HG03103 (cell line): ENCODE measurements around the gene RBBP8NL.

Experiments
- ATAC-seq: cut with Tn5 transposase; IDR thresholded peaks from one replicate; pipeline ENCODE4 v1.9.1; 2021; ENCODE audit warnings: low read depth; ENCODE audit not compliant: unreplicated experiment

The RBBP8NL gene

GRCh38 chr20:62409086-62409853 is 18.1 kb downstream of the RBBP8NL start:
- no peak for ATAC-seq

- ATAC-seq, result no peak
These were observed 18.7 kb downstream of the RBBP8NL start for GRCh38 chr20:62408640-62409039.

DNA sequence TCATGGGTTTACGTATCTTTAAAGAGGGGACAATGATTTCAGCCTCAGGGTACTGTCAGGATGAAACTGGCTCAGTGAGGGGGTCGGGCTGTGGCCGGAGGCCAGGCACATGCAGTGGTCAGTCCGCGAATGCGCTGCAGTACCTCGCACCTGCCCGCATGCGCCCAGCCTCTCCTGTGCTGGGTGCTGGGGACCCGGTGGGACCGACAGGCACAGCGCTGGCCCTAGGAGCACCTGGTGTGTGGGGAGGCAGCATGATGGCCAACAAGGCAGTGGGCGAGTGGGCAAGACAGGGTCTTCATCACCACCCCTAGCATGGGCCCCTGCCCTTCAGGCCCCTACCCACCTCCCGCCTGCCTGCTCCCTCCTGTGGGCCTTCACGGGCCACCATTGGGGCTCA is 19.3 kb downstream of the RBBP8NL start:
- no peak for ATAC-seq

DNA sequence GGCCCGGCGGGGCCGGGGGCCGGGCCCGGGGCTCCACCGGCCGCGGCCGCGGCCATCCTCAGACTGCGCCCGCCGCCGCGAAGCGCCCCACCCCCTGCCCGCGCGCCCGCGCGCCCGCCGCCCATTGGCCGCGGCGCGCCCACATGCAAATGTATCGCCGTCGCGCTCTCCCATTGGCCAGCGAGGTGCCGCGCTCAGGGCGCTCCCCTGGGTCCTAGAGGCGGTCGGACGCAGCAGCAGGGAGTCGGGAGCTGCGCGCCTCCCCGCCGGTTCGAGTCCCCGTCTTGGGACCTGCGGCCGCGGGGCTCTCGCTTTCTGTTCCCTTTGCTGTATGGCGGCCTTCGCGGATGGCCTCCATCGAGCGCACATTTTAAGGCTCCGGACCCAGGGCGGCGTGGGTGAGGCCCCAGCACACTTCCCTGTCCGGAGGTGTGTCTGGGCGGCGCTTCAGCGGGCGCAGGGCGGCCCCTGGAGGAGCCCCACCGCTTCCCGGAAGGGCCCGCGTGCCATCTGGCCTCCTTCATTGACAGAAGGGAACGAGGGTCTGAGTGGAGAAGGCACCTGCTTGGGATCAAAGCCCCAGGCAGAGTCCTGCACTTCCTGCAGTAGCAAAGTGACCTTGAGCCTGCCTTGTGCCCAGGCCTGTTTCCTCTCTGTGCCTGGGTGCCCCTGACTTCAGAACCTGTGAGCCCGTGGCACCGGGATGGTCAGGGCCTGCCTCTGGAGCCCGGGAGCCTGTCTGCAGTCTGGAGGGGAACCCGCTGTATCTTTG is 19.9 kb downstream of the RBBP8NL start, which contains the start of gene CABLES2:
Gene CABLES2 (minus strand): TSS at position 65 of the 772 bp plus-strand sequence. CDS start 9 bp downstream, at position 56.
- ATAC-seq, result peak; percentile 76

GRCh38 chr20:62406635-62407176 is 20.6 kb downstream of the RBBP8NL start:
- no peak for ATAC-seq

DNA sequence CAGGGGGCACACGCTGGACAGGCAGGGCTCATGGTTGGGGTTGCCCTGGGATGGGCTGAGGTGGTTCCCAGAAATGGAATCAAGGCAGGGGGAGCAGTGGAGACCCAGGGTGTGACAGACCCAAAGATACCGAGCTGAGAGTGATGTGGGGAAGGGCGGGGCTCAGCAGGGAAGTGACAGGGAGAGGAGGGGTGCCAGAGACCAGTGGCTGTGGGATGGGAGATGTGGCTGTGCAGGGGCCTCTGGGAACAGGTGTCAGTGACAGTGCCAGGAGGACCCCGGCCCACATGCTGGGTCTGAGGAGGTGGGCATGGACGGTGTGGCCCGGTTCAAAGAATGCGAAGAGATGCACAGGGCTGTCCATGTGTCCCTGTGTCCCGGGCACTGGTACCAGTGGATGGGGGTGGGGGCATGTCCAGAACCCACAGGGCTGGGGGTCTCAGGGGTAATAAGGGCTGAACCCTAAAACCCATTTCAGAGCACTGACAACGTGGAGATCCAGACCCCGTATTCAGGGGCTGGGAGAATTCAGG is 21.3 kb downstream of the RBBP8NL start:
- ATAC-seq, result no peak

GRCh38 chr20:62405108-62405980 is 22.0 kb downstream of the RBBP8NL start:
- ATAC-seq, result no peak

- no peak for ATAC-seq
These were observed 22.6 kb downstream of the RBBP8NL start for GRCh38 chr20:62404761-62405107.

DNA sequence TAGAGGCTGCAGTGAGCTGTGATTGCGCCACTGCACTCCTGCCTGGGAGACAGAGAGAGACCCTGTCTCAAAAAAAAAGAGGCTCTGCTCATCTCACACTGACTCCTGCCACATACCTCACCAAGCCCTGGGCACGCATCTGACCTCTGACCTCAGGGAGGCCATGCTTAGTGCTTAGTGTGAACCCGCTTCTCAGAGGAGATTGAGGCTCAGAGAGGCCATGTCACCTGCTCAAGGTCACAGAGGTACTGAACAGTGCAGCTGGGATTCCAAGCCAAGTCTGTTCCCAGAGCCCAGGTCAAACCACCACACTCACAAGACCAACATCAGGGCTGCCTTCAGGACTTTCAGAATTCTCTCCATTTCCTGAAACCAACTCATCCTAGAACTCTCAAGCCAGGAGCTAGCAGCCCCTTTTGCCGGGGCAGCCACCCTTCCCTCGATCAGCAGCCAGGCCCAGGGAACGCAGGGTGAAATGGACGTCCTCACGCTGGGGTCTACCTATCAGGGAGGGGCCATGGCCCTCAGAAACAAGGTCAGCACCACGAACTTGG is 23.1 kb downstream of the RBBP8NL start:
- ATAC-seq, result no peak

- no peak for ATAC-seq
These were observed 24.0 kb downstream of the RBBP8NL start for GRCh38 chr20:62403331-62403730.

GRCh38 chr20:62402456-62403150 is 24.7 kb downstream of the RBBP8NL start:
- no peak for ATAC-seq

GRCh38 chr20:62401331-62401779 is 26.0 kb downstream of the RBBP8NL start:
- no peak for ATAC-seq

GRCh38 chr20:62400541-62400940 is 26.8 kb downstream of the RBBP8NL start:
- ATAC-seq, result no peak

DNA sequence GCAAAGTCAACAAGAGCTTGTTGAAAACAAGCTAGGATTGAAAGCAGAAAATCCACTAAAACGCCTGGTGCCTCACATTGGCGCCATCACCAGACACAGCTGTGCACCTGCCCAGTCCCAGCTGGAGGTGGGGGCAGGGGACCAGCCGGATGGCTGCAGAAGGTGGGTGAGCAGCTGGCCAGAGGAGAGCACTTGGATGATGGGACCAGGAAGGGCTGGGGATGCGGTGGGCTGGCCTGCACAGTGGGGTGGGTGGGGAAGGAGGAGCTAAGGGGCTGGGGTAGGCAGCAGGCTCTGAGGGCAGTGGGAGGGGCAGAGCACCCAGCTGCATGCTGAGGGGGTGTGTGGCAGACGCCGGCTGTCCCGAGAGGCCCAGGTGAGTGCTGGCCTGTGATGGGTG is 27.3 kb downstream of the RBBP8NL start:
- ATAC-seq, result no peak

DNA sequence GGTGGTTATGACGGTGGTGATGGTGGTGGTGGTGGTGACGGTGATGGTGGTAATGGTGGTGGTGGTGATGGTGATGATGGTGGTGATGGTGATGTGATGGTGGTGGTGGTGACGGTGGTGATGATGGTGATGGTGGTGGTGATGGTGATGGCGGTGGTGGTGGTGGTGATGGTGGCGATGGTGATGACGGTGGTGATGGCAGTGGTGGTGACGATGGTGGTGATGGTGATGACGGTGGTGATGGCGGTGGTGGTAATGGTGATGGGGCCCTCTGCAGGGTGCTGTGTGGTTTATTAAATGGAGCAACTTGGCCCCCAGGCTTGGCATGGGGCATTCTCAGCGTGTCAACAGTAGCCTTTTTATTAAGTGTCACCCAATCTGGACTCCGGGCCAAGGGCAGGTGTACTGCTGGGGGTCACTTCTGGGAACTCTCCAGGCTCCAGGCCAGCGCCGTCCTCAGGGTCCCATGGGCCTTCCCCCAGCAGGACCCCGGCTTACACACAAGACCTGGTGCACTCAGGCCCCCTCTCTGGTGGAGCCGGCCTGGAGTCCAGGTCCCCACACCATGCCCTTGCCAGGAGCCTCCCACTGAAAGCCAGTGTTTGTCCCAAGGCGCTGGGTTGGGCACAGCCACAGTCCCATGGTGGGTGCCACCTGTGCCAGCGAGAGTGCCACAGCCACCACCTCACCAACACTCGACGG is 29.1 kb downstream of the RBBP8NL start:
- no peak for ATAC-seq

- no peak for ATAC-seq
These were observed 30.7 kb downstream of the RBBP8NL start for GRCh38 chr20:62396367-62397239.

DNA sequence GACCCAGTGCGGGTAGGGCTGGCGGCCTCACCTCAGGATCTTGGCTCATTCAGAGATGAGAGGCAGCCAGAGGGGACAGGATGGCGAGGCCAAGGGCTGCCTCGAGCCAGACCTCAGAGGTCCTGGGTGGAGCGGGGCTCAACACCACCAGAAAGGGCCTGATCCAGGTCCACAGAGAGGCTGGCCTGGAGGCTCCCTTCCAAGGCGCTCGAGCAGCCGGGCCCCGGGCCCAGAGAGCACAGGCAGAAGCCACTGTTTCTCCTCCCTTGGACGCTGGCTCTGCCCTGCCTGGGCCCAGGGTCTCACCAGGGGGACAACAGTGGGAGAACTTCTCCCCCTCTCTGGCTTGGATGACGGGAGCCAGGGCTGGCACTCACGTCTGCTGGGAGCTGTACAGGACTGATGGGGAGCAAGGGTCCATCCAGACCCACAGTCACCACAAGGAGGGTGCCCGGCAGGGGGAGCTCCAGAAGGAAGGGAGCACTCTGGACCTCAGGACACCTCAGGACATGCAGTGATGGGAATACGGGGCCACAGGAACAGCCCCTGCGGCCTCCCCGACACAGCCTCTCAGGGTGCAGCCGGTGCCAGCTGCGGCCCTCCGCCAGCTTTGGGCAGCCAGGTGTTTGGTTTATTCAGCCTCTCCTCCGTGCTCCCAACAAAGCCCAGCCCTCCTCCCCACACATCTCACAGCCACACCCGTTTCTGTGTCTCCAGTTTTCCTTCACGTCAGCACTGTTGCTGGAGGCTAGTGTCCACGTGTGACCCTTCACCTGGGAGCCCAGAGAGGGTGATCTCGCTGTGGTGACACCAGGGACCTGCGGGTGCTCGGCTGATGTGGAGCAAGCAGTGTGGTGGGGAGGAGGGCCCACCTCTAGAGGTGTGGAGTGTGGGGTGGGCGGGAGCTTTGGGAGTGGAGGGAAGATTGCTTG is 31.8 kb downstream of the RBBP8NL start:
- no peak for ATAC-seq
